Stimulated activated effector memory CD8-positive, alpha-beta T cell treated with anti-CD3 and anti-CD28 coated beads, Interleukin-12 subunit alpha, Interleukin-12 subunit beta, amount 100 ng/mL, for 72 hours (primary cell): ENCODE data around the gene GRIK2.

Experiments used
- ATAC-seq: fragments of 150-1000 bp; cut with Tn5 transposase; 2 replicates; pipeline ENCODE4 v1.10.0; 2021
- DNase-seq, 2 donors: peaks; one replicate each; pipeline ENCODE4 v3.0.0; 2021 to 2022; ENCODE audit warnings: low spot score in 2 of 2
- H3K27ac Mint-ChIP-seq: one replicate; pipeline ENCODE4 v1.8.0; 2022; ENCODE audit warnings: mild to moderate bottlenecking, mixed read lengths
- H3K36me3 Mint-ChIP-seq: one replicate; pipeline ENCODE4 v1.8.0; 2022; ENCODE audit warnings: mild to moderate bottlenecking, mixed read lengths
- H3K4me1 Mint-ChIP-seq: one replicate; pipeline ENCODE4 v1.8.0; 2022; ENCODE audit warnings: mixed read lengths
- H3K4me3 Mint-ChIP-seq: one replicate; pipeline ENCODE4 v1.8.0; 2022; ENCODE audit warnings: mild to moderate bottlenecking, mixed read lengths
- H3K9me3 Mint-ChIP-seq: one replicate; pipeline ENCODE4 v1.8.0; 2022; ENCODE audit warnings: mixed read lengths

Gene GRIK2

GRCh38 chr6:101395345-101395744, 1.8 kb downstream of the GRIK2 start:
- H3K27ac Mint-ChIP-seq, result no peak overlapping the region
- ATAC-seq (no peak), DNase-seq (no peak)
- no peaks in the 10 kb centered on the region for H3K4me1 Mint-ChIP-seq
- H3K36me3 Mint-ChIP-seq, result no peaks in the 10 kb centered on the region
- H3K4me3 Mint-ChIP-seq, result no peak overlapping the region
- no peaks in the 10 kb centered on the region for H3K9me3 Mint-ChIP-seq

DNA sequence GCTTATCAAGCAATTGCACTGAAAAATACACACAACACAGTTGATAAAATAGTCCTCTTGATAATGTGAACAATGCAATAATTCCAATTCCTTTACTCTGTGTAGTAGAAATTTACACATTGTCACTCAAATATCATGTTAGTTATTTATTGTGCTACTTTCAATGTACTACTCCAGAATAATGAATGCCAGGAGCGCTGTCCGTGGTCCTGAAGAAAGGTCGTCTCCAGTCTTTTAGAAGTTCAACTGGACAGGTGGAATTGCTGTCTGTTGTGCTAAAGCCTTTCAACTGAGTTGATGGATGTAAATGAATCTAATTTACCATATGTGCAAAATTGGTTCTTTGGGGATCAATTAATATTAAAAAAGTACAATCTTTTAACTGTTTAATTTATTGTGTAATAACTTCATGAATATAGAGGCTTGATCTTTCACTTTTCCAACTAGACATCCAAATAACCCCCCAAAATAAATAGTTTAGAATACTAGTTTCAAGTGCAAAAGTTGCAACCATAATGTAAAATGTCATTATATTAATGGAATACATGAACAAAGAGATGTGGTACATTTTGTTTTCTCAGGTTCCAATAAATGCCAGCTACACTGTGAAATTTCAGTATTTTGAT, 3.2 kb downstream of the GRIK2 start:
- no peaks in the 10 kb centered on the region for H3K9me3 Mint-ChIP-seq
- ATAC-seq (no peak), DNase-seq (no peak)
- no peak overlapping the region for H3K4me3 Mint-ChIP-seq
- no peaks in the 10 kb centered on the region for H3K36me3 Mint-ChIP-seq
- no peak overlapping the region for H3K27ac Mint-ChIP-seq
- no peaks in the 10 kb centered on the region for H3K4me1 Mint-ChIP-seq

GRCh38 chr6:101397199-101397598, 3.7 kb downstream of the GRIK2 start:
- no peak overlapping the region for H3K4me3 Mint-ChIP-seq
- no peaks in the 10 kb centered on the region for H3K4me1 Mint-ChIP-seq
- no peaks in the 10 kb centered on the region for H3K36me3 Mint-ChIP-seq
- H3K27ac Mint-ChIP-seq, result no peak overlapping the region
- ATAC-seq, result no peak
- DNase-seq, result no peak
- H3K9me3 Mint-ChIP-seq, result peaks cover 3% of the 10 kb centered on the region

GRCh38 chr6:101398716-101399615, 5.5 kb downstream of the GRIK2 start:
- no peak overlapping the region for H3K4me3 Mint-ChIP-seq
- H3K4me1 Mint-ChIP-seq, result no peaks in the 10 kb centered on the region
- H3K27ac Mint-ChIP-seq, result no peak overlapping the region
- DNase-seq, result no peak
- H3K36me3 Mint-ChIP-seq, result no peaks in the 10 kb centered on the region
- ATAC-seq, result no peak
- peaks cover 7% of the 10 kb centered on the region for H3K9me3 Mint-ChIP-seq

- DNase-seq, result no peak
- no peak for ATAC-seq
- Mint-ChIP-seq H3K4me3 (no peak overlapping the region), H3K27ac (no peak overlapping the region), H3K4me1 (no peaks in the 10 kb centered on the region), H3K36me3 (no peaks in the 10 kb centered on the region), H3K9me3 (peaks cover 7% of the 10 kb centered on the region)
Measured at GRCh38 chr6:101399616-101400162, 6.2 kb downstream of the GRIK2 start.

- Mint-ChIP-seq H3K4me1 (no peaks in the 10 kb centered on the region), H3K4me3 (no peak overlapping the region), H3K27ac (no peak overlapping the region), H3K36me3 (no peaks in the 10 kb centered on the region), H3K9me3 (peaks cover 7% of the 10 kb centered on the region)
- DNase-seq (no peak), ATAC-seq (no peak)
Measured at GRCh38 chr6:101400326-101401135, 7.0 kb downstream of the GRIK2 start.

- no peak overlapping the region for H3K4me3 Mint-ChIP-seq
- peaks cover 7% of the 10 kb centered on the region for H3K9me3 Mint-ChIP-seq
- H3K4me1 Mint-ChIP-seq, result no peaks in the 10 kb centered on the region
- no peak overlapping the region for H3K27ac Mint-ChIP-seq
- DNase-seq (no peak), ATAC-seq (no peak)
- no peaks in the 10 kb centered on the region for H3K36me3 Mint-ChIP-seq
Measured at GRCh38 chr6:101401171-101401570, 7.7 kb downstream of the GRIK2 start.

DNA sequence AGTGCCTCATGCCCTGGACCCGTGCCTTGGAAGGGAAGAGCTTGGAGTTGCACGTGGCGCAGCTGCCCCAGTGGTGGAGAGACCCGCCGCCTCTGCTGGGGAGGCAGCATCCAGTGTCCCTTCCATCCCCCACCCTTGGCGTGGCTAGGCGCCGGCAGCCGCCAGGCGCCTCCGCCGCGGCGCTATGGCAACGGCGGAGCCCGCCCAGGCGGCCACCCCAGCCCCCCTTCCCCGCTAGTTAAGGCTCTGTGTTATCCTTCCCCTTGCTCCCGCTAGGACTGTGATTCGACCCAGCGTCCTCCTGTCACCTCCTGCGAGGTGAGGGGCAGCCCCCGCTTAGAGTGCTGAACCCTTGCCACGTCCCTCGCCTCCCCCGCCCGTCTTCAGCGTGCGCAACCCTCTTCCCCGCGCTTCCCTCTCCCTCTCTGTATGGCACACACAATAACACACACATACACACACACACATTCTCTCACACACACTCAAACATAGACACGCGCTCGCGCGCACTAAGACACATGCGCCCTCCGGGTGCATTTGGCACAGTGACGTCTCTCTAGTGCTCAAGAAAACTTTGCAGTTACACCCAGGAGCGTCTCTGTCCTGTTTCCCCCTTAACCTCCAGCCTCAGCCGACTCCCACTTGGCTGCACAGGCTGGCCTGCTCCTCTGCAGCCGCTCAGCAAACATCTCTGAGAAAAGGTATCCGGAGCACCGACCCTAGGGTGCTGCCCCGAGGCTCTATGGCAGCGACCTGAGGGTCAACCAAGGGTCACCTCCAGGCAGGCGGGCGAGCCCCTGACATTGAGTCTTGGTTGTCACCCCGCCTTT, 8.5 kb downstream of the GRIK2 start:
- Mint-ChIP-seq H3K9me3 (peaks cover 7% of the 10 kb centered on the region), H3K4me1 (no peaks in the 10 kb centered on the region), H3K4me3 (no peak overlapping the region), H3K36me3 (no peaks in the 10 kb centered on the region), H3K27ac (no peak overlapping the region)
- ATAC-seq (no peak), DNase-seq (no peak)

DNA sequence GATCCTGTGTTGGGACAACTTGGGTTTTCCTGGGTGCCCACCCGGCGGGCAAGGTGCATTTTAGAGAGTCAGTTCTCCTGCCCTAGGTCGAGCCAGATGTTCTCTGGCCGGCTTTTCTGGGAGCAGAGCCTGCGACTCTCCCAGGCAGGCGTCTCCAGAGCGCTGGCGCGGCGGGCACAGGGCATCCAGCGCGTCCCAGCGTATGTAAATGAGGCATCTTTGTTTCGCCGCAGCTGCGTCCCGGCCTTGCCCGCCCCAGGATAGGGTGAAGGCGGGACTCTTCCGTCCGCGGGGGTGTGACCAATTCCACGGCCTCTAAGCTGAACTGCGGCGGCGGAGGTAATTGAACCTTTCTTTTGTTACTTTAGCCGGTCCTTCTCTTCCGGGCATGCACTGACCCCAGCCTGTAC, 9.1 kb downstream of the GRIK2 start:
- Mint-ChIP-seq H3K4me3 (no peak overlapping the region), H3K36me3 (no peaks in the 10 kb centered on the region), H3K4me1 (no peaks in the 10 kb centered on the region), H3K9me3 (peaks cover 10% of the 10 kb centered on the region), H3K27ac (no peak overlapping the region)
- no peak for DNase-seq
- no peak for ATAC-seq

DNA sequence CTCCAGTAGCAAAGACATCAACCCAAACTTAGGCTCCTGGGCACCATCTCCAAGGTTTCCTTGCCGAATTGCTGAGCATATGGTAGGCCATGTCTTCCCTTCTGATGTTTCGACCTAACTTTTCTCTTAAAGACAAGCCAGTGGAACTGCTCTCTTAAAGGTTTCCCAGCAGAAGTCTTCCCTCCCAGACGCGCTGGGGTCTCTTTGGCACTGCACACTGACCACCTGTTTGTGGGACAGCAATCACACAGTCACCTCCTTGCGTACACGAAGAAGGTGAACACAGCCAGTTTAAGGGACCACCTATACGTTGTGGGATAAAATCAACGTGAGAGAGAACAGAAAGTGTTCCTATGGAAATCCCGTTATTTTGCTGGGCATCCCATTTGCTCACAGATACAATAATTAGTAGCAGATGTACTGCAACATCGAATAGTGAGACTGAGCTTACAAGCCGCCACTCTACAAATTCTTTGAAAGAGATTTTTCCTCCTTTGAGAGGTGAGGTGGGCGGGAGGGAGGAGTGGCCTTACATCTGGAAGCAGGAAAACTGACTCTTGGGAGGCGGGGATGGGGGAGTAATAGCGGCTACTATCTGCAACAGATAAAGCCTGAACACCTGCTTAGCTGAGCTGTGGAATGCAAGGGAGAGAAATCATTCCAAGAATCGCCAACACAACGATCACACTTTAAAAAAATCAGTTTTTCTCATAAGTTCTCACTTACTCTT, 9.9 kb downstream of the GRIK2 start:
- Mint-ChIP-seq H3K27ac (no peak overlapping the region), H3K4me3 (no peak overlapping the region), H3K36me3 (no peaks in the 10 kb centered on the region), H3K4me1 (no peaks in the 10 kb centered on the region), H3K9me3 (peaks cover 13% of the 10 kb centered on the region)
- DNase-seq (no peak), ATAC-seq (no peak)

DNA sequence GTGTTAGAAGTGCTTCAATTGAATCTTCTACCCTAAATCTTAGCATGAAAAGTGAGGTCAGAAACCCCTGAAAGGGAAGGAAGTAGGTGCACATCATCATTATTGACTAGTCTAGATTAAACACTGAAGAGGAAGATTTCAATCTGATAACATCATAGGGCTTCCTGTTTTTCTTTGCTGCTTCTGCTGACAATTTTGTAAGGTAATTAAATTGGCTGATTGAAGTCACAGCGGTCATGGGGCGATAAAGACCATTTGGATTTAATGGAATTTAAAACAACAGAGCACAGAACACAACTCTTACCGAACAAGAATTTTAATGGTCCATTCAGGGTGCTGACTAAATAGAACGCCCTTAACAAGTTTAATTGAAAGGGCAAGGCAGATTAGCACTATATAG, 11.3 kb downstream of the GRIK2 start:
- no peaks in the 10 kb centered on the region for H3K36me3 Mint-ChIP-seq
- ATAC-seq, result no peak

DNA sequence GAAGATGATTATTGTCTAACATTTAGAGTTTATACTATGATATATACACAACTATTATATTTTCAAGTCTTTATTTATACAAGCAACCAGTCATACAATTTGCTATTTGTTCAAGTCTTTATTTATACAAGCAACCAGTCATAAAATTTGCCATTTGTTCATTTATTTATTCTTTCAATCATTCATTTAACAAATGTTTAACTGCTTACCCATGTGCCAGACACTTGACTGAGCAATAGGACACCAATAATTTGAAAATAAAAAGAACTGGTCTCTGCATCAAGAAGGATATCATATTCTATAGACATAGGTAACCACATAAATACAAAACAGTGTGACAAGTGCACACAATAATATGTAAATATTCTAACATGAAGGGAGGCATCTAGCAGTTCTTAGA, 20.3 kb downstream of the GRIK2 start:
- ATAC-seq (no peak), DNase-seq (no peak)
- Mint-ChIP-seq H3K4me1 (no peaks in the 10 kb centered on the region), H3K36me3 (no peaks in the 10 kb centered on the region), H3K4me3 (no peak overlapping the region), H3K9me3 (peaks cover 3% of the 10 kb centered on the region), H3K27ac (no peak overlapping the region)

More for the DNA sequence above, 11.3 kb downstream of the GRIK2 start:
- Mint-ChIP-seq H3K9me3 (peaks cover 13% of the 10 kb centered on the region), H3K27ac (no peak overlapping the region), H3K4me1 (no peaks in the 10 kb centered on the region), H3K4me3 (no peak overlapping the region)
- DNase-seq, result no peak

DNA sequence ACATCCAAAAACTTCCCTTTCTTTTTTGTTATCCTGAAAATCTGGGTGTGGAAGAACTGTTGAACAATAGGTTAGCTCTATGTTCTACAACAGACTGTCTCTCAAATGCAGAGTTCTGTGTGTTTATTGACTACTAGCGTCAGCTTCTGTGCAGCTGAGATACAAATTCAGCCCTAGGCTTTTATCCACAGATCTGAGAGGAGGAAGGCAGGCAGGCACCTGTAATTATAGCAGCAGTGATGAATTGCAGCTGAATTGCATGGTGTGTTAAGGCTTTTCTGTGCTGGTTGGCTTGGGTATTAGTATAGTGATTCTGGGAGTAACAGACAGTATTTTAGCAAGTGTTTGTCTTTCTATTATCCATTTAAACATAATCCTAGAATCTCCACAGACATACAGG, 24.4 kb downstream of the GRIK2 start:
- Mint-ChIP-seq H3K36me3 (no peaks in the 10 kb centered on the region), H3K4me3 (no peak overlapping the region), H3K9me3 (peaks cover 5% of the 10 kb centered on the region), H3K4me1 (no peaks in the 10 kb centered on the region), H3K27ac (no peak overlapping the region)
- no peak for DNase-seq
- no peak for ATAC-seq

- H3K4me1 Mint-ChIP-seq, result no peaks in the 10 kb centered on the region
- no peak for DNase-seq
- no peaks in the 10 kb centered on the region for H3K36me3 Mint-ChIP-seq
- H3K9me3 Mint-ChIP-seq, result peaks cover 12% of the 10 kb centered on the region
- H3K4me3 Mint-ChIP-seq, result no peak overlapping the region
- H3K27ac Mint-ChIP-seq, result no peak overlapping the region
- no peak for ATAC-seq
Measured at GRCh38 chr6:101422251-101422650, 28.7 kb downstream of the GRIK2 start.
